ENCODE measurements around the gene EXOSC3. TPM values are rescaled to one million over a fixed set of nuclear protein-coding genes. Genes with fewer than 3 reads are reported as not detected.

Gene EXOSC3
- total RNA-seq, 2 donors from 2014 or later, result 48.5 to 54.5 TPM

DNA sequence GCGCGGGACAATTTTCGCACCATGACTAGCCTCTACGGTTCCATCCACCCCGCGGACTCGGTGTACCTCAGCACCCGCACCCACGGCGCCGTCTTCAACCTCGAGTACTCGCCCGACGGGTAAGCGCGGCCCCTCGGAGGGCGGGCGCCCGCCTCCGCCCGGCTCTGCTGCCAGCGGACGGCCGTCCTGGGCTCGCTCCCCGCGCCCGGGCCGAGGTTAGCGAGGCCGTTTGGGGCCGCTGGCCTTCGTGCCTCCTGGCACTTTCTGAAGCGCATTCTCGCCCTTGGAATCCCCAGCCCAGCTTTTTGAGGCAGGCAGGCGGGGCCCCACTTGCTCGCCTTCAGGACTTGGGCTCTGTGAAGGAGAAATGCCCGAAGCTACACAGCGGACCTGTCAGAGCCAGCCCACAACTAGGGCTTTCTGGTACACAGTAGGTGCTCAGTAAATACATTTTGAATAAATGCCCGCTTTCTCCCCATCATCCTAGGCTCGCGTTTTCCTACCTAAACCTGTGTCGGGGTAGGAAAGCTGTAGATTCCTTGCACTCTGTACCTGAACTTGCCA lies 16.5 kb upstream of the EXOSC3 start:
- Histone ChIP-seq H3K4me3 (peak overlapping the region; percentile 82 to 93), H3K36me3 (no peaks in the 10 kb centered on the region), H3K4me1 (replicated peaks) (peaks cover 3% of the 10 kb centered on the region), H3K27ac (peak overlapping the region; percentile 82 to 86), H3K9me3 (no peaks in the 10 kb centered on the region), H3K27me3 (replicated peaks; ENCODE audit: insufficient read depth) (no peaks in the 10 kb centered on the region)
- DNase-seq (ENCODE audit: low spot score), result peak; percentile 7
- TF ChIP-seq POLR2A (IDR thresholded peaks at IDR 0.05), result no peak
- no peak for TF ChIP-seq POLR2AphosphoS5 (IDR thresholded peaks at IDR 0.05)
- TF ChIP-seq, protein P1, sequence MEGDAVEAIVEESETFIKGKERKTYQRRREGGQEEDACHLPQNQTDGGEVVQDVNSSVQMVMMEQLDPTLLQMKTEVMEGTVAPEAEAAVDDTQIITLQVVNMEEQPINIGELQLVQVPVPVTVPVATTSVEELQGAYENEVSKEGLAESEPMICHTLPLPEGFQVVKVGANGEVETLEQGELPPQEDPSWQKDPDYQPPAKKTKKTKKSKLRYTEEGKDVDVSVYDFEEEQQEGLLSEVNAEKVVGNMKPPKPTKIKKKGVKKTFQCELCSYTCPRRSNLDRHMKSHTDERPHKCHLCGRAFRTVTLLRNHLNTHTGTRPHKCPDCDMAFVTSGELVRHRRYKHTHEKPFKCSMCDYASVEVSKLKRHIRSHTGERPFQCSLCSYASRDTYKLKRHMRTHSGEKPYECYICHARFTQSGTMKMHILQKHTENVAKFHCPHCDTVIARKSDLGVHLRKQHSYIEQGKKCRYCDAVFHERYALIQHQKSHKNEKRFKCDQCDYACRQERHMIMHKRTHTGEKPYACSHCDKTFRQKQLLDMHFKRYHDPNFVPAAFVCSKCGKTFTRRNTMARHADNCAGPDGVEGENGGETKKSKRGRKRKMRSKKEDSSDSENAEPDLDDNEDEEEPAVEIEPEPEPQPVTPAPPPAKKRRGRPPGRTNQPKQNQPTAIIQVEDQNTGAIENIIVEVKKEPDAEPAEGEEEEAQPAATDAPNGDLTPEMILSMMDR (IDR thresholded peaks at IDR 0.05), result no peak
- 1% methylated on average over 40 of the region's 45 CpGs for WGBS
- intact Hi-C loops (cut with DNase I), result no loop called here

DNA sequence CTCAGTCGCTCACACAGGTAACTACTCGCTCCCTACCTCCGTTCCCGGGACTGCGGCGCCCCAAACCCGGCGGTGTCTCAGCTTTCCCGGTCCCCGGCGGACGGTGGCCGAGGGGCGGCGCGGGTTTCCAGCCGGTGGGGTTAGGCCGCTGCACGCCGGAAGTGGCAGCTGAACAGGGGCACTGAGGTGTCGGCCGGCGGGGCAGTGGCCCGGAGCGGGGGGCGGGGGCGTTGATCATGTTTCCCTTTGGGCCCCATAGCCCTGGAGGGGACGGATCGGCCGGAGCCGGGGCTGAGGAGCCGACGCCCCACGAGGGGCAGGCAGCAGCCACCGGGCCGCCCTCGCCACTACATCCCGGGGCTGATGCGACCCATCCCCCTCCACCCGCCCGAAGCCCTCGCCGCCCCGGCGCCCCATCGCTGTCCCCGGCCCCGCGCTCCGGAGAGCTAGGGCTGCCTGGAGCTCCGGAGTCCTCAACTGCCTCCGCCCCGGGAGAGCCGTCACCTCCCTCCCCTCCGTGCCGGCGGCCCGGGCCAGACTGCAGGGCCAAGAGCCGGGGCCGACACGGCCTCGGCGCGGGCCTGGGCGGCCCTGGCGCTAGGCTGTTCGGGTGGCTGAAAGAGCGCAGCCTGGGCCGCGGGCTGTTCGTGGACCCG lies 15.9 kb upstream of the EXOSC3 start, which contains the start of gene DCAF10:
Gene DCAF10, plus strand, starts transcription at position 167 of the 656 bp plus-strand sequence. Its CDS starts 70 bp downstream, at position 237.
- Histone ChIP-seq H3K27me3 (replicated peaks; ENCODE audit: insufficient read depth) (no peaks in the 10 kb centered on the region), H3K36me3 (no peaks in the 10 kb centered on the region), H3K9me3 (no peaks in the 10 kb centered on the region), H3K4me1 (replicated peaks) (peaks cover 3% of the 10 kb centered on the region), H3K27ac (peak within 1 kb of the TSS; percentile 82 to 86), H3K4me3 (peak within 1 kb of the TSS; percentile 82 to 93)
- peak; percentile 61 for TF ChIP-seq POLR2A (IDR thresholded peaks at IDR 0.05)
- peak; percentile 90 for TF ChIP-seq POLR2AphosphoS5 (IDR thresholded peaks at IDR 0.05)
- TF ChIP-seq, protein P1 (IDR thresholded peaks at IDR 0.05), result peak in 1 of 4 experiments; percentile 34
- DNase-seq (ENCODE audit: low spot score), result peak; percentile 74
- under 1% methylated on average over 31 of the region's 72 CpGs for WGBS
- intact Hi-C loops (cut with DNase I), result loop anchor here (1.0 kb wide), 1 partner anchor 15 kb away; the partner anchor contains the start of gene EXOSC3

DNA sequence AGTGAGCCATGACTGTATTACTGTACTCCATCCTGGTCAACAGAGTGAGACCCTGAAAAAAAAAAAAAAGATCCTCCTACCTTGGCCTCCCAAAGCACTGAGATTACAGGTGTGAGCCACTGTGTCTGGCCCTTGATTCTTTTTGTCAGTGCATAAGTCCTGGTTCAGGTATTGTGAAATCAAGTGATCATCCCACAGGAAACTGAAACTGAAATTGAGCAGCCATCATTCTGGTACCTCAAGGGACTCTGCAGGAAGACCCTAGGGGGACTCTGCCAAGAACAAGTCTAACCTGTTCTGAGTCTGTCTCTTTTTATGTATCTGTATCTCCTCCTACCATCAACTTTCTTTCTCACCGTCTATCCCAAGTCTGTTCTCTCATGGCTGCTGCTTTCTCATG lies 13.8 kb upstream of the EXOSC3 start:
- intact Hi-C loops (cut with DNase I), result no loop called here

DNA sequence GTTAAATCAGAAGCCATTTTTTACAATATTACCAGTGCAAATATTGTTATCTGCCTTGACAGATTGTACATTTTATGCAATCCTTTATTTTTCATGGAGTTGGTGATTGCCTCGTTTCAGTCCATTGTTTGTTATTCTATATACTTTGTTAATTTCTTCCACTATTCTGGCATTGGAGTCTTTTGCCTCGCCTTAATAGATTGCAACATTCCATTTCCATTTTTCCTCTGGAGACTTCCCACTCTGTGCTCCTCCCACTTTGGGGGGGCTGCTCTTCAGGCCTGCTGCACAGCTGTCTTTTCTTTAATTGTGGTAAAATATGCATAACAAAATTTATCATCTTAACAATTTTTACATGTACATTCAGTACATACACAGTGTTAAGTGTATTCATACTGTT lies 11.4 kb upstream of the EXOSC3 start:
- no peaks in the 10 kb centered on the region for H3K4me1 ChIP-seq (replicated peaks)
- 37% methylated on average over 2 of the region's 2 CpGs for WGBS
- intact Hi-C loops (cut with DNase I), result no loop called here
- TF ChIP-seq, protein P1 (IDR thresholded peaks at IDR 0.05), result no peak
- no peak for TF ChIP-seq POLR2A (IDR thresholded peaks at IDR 0.05)
- no peak for TF ChIP-seq POLR2AphosphoS5 (IDR thresholded peaks at IDR 0.05)
- no peak overlapping the region for H3K27ac ChIP-seq
- no peaks in the 10 kb centered on the region for H3K36me3 ChIP-seq
- no peak for DNase-seq (ENCODE audit: low spot score)
- H3K4me3 ChIP-seq, result no peak overlapping the region
- no peaks in the 10 kb centered on the region for H3K9me3 ChIP-seq
- no peaks in the 10 kb centered on the region for H3K27me3 ChIP-seq (replicated peaks; ENCODE audit: insufficient read depth)

More for the DNA sequence above, 13.8 kb upstream of the EXOSC3 start:
- no peak overlapping the region for H3K27ac ChIP-seq
- H3K4me3 ChIP-seq, result no peak overlapping the region
- no peak for DNase-seq (ENCODE audit: low spot score)
- no peaks in the 10 kb centered on the region for H3K36me3 ChIP-seq
- TF ChIP-seq, protein P1 (IDR thresholded peaks at IDR 0.05), result no peak
- TF ChIP-seq POLR2A (IDR thresholded peaks at IDR 0.05) (no peak), POLR2AphosphoS5 (IDR thresholded peaks at IDR 0.05) (no peak)
- no peaks in the 10 kb centered on the region for H3K27me3 ChIP-seq (replicated peaks; ENCODE audit: insufficient read depth)
- H3K9me3 ChIP-seq, result no peaks in the 10 kb centered on the region
- WGBS, result 0% methylated on average over 1 of the region's 1 CpG
- H3K4me1 ChIP-seq (replicated peaks), result peaks cover 3% of the 10 kb centered on the region
